ENCODE measurements around the gene STK32B.

DNA sequence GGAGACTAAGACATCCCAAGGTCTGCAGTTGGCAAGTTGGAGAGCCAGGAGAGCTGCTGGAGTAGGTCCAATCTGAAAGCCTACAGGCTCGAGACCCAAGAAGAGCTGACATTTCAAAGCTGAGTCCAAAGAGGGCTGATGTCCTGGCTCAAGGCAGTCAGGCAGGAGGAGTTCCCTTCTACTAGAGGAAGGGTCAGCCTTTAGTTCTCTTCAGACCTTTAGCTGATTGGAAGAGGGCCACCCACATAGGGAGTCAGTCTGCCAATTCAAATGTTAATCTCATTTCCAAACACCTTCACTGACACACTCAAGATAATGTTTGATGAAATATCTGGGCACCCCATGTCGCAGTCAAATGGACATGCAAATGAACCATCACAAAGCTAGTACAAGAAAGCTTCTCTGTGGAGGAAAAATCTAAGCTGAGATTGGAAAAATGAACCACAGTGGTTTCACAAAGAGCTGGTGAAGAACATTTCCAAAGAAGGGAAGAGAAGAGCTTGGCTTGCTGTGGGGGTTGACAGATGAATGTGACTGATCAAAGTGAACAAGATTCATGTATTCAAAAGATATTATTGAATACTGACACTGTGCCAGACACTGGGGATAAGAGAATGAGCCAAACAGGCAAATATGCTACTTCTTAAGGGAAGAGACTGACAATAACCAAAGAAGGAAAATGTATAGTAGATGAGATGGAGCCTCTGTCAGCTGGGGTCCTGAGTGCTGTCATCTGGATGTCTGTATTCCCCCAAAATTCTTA is 61.2 kb downstream of the STK32B start:
- TF ChIP-seq, protein P1, sequence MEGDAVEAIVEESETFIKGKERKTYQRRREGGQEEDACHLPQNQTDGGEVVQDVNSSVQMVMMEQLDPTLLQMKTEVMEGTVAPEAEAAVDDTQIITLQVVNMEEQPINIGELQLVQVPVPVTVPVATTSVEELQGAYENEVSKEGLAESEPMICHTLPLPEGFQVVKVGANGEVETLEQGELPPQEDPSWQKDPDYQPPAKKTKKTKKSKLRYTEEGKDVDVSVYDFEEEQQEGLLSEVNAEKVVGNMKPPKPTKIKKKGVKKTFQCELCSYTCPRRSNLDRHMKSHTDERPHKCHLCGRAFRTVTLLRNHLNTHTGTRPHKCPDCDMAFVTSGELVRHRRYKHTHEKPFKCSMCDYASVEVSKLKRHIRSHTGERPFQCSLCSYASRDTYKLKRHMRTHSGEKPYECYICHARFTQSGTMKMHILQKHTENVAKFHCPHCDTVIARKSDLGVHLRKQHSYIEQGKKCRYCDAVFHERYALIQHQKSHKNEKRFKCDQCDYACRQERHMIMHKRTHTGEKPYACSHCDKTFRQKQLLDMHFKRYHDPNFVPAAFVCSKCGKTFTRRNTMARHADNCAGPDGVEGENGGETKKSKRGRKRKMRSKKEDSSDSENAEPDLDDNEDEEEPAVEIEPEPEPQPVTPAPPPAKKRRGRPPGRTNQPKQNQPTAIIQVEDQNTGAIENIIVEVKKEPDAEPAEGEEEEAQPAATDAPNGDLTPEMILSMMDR (IDR thresholded peaks at IDR 0.05), result no peak
- no peak for TF ChIP-seq POLR2A (IDR thresholded peaks at IDR 0.05)

All from stomach (tissue), 4 donors.